Effector CD8-positive, alpha-beta T cell (primary cell): ENCODE results near the gene FIBIN.

Experiments used
- DNase-seq: peaks from one replicate; lab custom pipeline; 2025; lab: John Stamatoyannopoulos, UW

The FIBIN gene

DNA sequence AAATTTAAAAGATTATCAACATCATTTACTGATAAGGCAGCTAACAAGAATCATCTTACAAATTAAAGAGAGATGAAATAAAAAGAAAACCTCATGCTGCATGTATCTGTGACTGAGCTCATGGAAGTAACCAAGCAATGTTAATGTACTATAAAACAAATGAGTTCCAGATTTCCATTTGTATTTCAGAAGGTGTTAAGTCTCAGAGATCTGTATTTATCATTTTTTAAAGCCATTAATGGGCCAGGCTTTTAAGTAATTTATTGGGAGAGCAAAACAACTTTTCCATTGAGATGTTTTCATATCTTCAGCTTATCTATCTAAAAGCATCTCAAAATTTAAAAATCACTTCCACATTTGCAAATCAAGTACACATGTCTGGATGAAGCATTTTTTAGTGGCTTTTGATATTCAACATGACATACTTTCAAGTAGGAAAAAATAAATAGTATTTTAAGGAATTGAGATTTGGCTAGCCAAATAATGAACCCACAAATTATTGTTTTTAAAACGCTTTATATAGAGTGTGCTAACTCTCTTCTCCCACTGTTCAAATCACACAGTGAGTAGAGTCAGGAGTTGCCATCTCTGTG lies 28.8 kb downstream of the FIBIN start:
- DNase-seq, result no peak

DNA sequence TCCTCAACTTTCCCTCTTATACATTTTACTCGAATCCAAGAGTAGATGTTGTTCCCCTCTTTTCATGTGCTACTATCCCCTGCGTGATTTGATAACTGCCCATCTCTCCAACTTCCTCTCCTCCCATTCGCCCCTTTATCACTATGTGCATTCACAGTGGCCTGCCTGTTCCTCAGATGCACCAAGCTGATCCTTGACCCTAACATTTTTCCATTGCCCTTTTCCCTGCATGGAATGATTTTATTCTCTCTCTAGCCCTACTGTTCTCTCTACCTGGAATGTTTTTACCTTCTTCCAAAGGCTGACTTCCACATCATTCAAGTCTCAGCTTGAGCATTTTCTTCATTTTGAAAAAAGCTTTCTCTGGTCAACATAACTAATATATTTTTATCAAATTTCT lies 31.0 kb downstream of the FIBIN start:
- no peak for DNase-seq

DNA sequence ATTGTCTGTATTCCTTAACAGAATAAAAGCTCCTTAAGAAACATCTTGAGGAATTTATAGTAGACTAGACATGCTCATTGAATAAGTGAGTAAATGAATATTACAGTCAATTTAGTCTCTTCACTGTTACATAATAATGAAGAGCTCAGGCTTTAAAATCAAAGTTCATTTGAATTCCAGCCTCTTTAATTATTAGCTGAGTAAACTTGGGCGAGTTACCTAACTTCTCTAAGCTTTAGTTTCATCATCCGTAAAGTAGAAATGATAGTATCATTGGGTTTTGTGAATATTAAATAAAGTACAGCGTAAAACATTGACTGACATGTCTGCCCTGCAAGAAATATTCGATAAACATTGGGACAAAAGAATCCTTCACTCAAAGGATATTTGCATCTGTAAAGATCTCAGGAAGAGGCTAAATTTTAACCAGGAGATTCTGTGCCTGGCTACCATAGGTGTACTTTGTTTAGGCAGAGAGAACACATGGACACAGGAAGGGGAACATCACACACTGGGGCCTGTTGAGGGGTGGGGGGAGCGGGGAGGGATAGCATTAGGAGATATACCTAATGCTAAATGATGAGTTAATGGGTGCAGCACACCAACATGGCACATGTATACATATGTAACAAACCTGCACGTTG lies 31.5 kb downstream of the FIBIN start:
- DNase-seq, result no peak

DNA sequence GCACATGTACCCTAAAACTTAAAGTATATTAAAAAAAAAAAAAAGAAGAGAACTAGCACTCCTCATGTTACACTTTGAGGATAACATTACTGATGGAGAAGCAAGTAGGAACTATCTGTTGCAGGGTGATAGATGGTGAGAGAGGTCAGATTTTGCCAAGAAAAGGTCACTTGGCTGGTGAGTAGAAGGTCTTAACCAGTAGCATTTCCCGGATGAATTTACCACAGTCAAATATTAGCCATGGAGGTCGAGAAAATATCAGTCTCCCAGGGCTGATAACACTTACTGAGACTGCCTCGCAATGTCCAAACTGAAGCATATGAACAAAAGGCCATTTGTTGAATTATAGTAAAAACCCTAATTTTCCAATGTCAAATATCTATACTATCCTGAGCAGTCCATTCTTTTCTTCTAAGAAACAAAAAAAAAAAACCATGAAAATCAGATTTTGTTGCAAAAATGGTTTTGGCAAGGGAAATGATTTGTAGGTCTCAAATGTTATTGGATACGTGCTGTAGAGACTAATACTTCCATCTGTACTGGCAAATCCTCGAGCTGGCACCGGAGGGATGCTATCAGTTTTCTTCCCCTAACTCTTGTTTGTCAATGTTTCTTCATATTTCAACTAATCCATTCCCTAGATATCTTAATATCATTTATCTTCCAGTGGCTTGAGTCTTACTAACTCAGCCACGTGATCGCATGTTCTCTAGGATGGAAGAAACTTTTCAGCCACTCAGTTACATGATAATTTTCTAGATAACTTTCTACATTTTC lies 32.2 kb downstream of the FIBIN start:
- DNase-seq, result no peak

DNA sequence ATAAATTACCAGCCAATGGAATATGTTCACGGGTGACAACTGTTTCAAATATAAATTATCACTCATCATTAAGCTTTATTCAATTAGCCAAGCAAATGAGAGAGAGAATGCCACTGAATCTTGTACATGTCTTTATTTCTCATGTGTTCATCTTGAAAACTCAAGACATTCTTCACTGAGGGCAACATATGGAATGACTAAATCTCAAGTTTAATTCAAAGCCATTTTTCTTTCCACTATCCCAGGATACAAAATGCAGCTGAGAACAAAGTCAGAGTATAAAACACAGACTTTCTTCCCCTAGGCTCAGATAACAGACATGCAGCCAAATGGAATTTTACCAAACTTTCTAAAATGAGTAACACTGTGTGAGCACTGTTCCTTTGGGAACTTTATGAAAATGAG lies 34.7 kb downstream of the FIBIN start:
- no peak for DNase-seq

DNA sequence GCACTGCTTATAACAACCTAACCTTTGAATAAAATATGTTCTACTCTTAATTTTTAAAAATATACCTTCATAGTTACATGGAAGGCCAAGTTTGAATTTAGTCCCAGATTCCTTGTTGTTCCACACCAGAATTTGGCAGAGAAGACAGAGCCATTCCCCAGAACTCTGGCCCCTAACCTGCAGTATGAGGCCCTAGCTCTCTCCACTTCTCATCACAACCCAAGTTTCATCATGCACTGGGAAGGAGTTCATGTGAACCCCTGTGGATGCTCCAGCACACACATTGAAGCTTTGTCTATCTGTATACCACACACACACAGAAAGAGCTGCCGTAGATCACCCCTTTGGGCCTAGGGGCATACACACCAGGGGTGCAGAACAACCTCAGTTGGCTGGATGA lies 36.1 kb downstream of the FIBIN start:
- no peak for DNase-seq

DNA sequence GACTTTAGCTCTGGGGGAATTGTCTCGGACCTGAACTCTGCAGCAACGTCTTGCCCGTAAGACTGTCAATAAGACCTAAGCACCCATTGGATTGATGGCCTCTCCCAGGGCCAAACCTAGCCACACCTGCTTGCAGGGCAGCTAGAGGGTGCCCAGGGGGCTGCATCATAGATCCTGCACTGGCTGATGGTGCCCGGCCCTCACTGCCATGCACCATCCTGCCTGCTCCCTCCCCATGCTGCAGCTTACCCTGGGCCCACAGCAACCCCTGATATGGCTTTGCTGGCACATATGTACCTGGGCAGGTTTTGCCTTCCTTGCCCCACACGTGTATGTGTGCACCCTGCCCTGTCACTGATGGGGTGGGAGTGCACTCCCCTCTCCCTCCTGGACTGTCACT lies 37.8 kb downstream of the FIBIN start:
- no peak for DNase-seq

DNA sequence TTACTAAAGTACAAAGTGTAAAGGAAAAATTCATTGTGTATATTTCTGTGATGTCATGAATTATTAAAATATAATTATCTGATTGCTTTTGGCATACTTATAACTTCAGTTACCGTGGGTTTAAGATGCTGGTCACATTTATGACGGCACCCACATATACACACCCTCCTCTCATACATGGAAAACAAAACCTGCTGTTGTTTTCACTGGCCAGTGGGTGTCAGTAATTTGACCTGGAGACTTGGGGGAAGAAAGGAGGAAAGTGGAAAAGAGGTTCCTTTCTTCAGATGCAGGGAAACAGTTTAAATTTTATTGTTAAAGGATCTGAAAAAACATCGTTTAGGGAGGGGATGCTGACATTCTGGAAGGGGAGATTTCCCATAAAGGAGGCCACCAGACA lies 46.0 kb downstream of the FIBIN start:
- no peak for DNase-seq

DNA sequence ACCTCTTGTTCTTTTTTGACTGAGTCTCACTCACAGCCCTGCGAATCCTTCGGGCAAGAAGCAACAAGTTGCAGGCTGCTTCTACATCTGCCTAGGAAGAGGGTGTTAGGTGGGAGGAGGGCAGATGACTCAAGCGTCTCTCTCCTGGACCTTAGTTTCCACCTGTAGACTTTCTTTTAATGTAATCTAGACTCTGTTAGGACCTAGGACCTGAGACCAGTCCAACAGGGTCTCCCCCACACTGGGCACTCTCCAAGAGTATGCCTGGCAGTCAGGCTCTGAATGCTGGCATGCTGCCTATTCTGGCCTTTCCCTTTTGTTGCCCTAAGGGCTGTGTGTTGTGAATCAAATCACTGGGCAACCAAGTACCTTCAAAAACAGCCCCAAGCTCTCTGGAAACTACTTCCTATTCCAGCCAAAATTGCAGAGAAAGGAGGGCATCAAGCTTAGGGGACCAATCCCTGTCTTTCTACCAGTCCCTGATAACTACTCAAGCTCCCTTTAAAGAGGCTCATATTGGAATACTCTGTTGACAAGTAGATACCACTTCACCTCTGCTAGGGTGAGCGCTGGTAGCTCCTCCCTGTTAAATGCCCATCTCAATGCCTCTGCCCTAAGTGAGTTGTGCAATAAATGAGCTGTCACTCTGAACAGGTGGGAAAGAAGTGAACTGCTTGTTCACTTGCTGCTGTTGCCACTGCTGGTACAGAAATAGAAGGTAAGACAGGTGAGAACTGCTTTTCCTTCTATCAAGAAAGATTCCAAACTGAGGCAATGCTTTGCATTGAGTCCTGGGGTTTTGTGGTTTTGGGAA lies 46.6 kb downstream of the FIBIN start, which contains the start of gene BBOX1:
TSS of gene BBOX1 (plus strand) at position 514 of the 814 bp plus-strand sequence. CDS start 14,616 bp downstream, outside the sequence.
- DNase-seq, result no peak

DNA sequence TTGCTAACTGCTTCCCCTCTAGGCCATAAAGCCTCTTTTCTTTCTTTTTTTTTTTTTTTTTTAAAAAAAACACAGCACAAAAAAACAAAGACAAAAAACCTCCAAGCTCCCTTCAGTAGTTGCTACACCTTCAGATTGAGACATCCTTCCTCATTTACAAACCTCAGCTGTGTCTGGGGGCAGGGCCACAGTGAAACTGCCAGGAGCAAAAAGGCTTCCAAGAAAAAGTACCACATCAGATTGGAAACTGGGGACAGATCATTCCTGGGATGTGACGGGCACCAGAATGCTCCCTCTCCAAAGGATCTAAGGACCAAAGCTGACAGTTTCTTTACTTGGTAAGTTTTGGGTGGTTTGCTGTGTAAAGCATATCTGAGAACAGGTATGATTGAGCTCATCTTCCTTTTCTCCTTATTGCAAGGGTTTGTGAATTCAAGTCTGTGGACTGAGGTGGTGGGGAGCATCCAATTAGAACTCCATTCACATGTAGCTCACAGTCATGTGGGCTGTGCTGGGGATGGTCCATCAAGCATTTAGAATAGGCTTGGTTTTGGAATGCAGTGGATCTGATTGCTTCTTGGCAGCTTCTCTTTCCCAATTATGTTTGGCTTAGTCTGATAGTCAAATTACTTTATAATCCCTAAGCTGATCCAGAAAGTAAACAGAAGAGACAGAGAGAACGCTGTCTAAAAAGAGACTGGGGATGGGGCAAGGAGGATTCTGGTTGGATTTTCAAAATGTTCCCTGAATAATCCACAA lies 47.4 kb downstream of the FIBIN start:
- no peak for DNase-seq
